Measurements from ENCODE around the gene SLC51B. TPM values are rescaled to one million over a fixed set of nuclear protein-coding genes. Genes with fewer than 3 reads are reported as not detected.
A peak's percentile ranks its signal among the peaks of the same experiment; 100 is the strongest.

SLC51B gene
- total and polyA plus RNA-seq, 10 of the 15 experiments (the other 5 are each of a cell fraction or from before 2014, with no cell fraction given): 0.05 to 0.17 (median 0.13) TPM; not detected in 7

GRCh38 chr15:65028921-65029735 is 16.1 kb upstream of the SLC51B start, which contains the start of gene MTFMT (continued):
- TF ChIP-seq SMAD5 (IDR thresholded peaks at IDR 0.05; ENCODE audit: low read depth): no peak; the same call in 1 of the 2 replicates
- TF ChIP-seq IKZF1 (conservative IDR thresholded peaks at IDR 0.05): peak; percentile 80
- TF ChIP-seq MXI1 (IDR thresholded peaks at IDR 0.05; ENCODE audit: low read depth, low read length): peak; percentile 64
- no peak for TF ChIP-seq CHD4 (IDR thresholded peaks at IDR 0.05)
- no peak for TF ChIP-seq SIN3A (IDR thresholded peaks at IDR 0.05; ENCODE audit: low read depth, low read length)
- TF ChIP-seq NR2F1 (conservative IDR thresholded peaks at IDR 0.05): peak; percentile 66
- TF ChIP-seq RAD21 (IDR thresholded peaks at IDR 0.05; ENCODE audit: insufficient read depth, low read depth, low read length): no peak
- TF ChIP-seq HDAC2 (IDR thresholded peaks at IDR 0.05): no peak
- TF ChIP-seq IKZF2 (IDR thresholded peaks at IDR 0.05): no peak
- no peak for TF ChIP-seq SUZ12 (IDR thresholded peaks at IDR 0.05; ENCODE audit: unreplicated experiment)
- no peak for TF ChIP-seq ATF3 (IDR thresholded peaks at IDR 0.05; ENCODE audit: borderline replicate concordance, extremely low read depth, low read depth, low read length)
- 0 out of 2 replicates have a peak, but pooled peaks have one; percentile 60 for TF ChIP-seq POLR2AphosphoS2 (IDR thresholded peaks at IDR 0.05; ENCODE audit: low read depth, low read length)
- TF ChIP-seq ZNF622 (IDR thresholded peaks at IDR 0.05): no peak
- no peak for TF ChIP-seq CBFB (IDR thresholded peaks at IDR 0.05; ENCODE audit: low read depth)
- TF ChIP-seq BACH1 (IDR thresholded peaks at IDR 0.05; ENCODE audit: borderline replicate concordance): peak; percentile 82
- TF ChIP-seq SREBF1 (IDR thresholded peaks at IDR 0.05; ENCODE audit: low read length): no peak
- TF ChIP-seq CTCF (IDR thresholded peaks at IDR 0.05 in 2 of 3, conservative IDR thresholded peaks at IDR 0.05 in 1 of 3; ENCODE audit: control insufficient read depth in 2 of 3, extremely low read depth in 1 of 3, insufficient read depth in 1 of 3, low read depth in 3 of 3, low read length in 3 of 3): no peak
- no peak for TF ChIP-seq ZNF592 (IDR thresholded peaks at IDR 0.05)
- no peak for TF ChIP-seq PAX8 (IDR thresholded peaks at IDR 0.05)
- TF ChIP-seq CEBPZ (IDR thresholded peaks at IDR 0.05; ENCODE audit: low read depth, low read length): no peak
- no peak for TF ChIP-seq TCF7 (IDR thresholded peaks at IDR 0.05; ENCODE audit: borderline replicate concordance)
